Tibial nerve (tissue), 4 donors: ENCODE measurements around the gene ZG16B. TPM values are rescaled to one million over a fixed set of nuclear protein-coding genes. Genes with fewer than 3 reads are reported as not detected.

ENCODE experiments used
- DNase-seq, 2 donors: peaks; one replicate each; pipeline ENCODE4 v3.0.0-alpha.2; 2019; ENCODE audit warnings: low spot score in 2 of 2
- H3K27ac ChIP-seq, 4 donors: fragments of 200-600 bp; sonication (generic) in 3 of 4; one replicate each; pipeline ENCODE4 v1.5.1; 2017 to 2019; ENCODE audit warnings: mild to moderate bottlenecking in 1 of 4
- H3K27me3 ChIP-seq, 2 donors: fragments of 200-600 bp; sonication (generic) in 1 of 2; one replicate each; pipeline versions ENCODE4 v1.5.1 to v1.6.0; 2017 to 2019
- H3K36me3 ChIP-seq, 3 donors: fragments of 200-600 bp; sonication (generic); one replicate each; pipeline ENCODE4 v1.5.1; 2018 to 2019
- H3K4me1 ChIP-seq, 4 donors: fragments of 200-600 bp; sonication (generic) in 3 of 4; one replicate each; pipeline ENCODE4 v1.5.1; 2017 to 2019
- H3K4me3 ChIP-seq, 4 donors: fragments of 200-600 bp; sonication (generic) in 3 of 4; one replicate each; pipeline ENCODE4 v1.5.1; 2017 to 2019; ENCODE audit warnings: mild to moderate bottlenecking in 1 of 4, moderate library complexity in 1 of 4
- H3K9me3 ChIP-seq, 4 donors: fragments of 200-600 bp; sonication (generic) in 3 of 4; one replicate each; pipeline ENCODE4 v1.5.1; 2017 to 2019
- EP300 ChIP-seq, 2 donors: sonication (generic); formaldehyde crosslinking; IDR thresholded peaks; one replicate each; pipeline ENCODE4 v1.6.1; 2017; ENCODE audit warnings: antibody characterized with exemption in 2 of 2, mild to moderate bottlenecking in 1 of 2
- POLR2A ChIP-seq, 2 donors: fragments of 450-650 bp; IDR thresholded peaks; one replicate each; pipeline ENCODE4 v1.6.1; 2017; ENCODE audit warnings: antibody characterized with exemption in 2 of 2, mild to moderate bottlenecking in 2 of 2, moderate library complexity in 2 of 2
- WGBS, 2 donors: methylation state at CpG; one replicate each; pipeline ENCODE4 v1.1.5; 2018; 5-methylcytosine and 5-hydroxymethylcytosine counted together
- total RNA-seq, 4 donors: library from RNA; depleted of rRNA; stranded (reverse); fragments of >200 nt; gene quantifications; one replicate each; pipeline ENCODE4 v1.1.0, GENCODE V29; 2016
- TF ChIP-seq, protein P1 (sequence below), 5 experiments: fragments of 200-600 bp in 3 of 5; fragments of 450-650 bp in 2 of 5; sonication (generic) in 3 of 5; IDR thresholded peaks; one replicate each; pipeline ENCODE4 v1.5.1; 2016 to 2019; ENCODE audit warnings: antibody characterized with exemption in 5 of 5, mild to moderate bottlenecking in 3 of 5, moderate library complexity in 2 of 5

The ZG16B gene
- total RNA-seq, 4 donors from 2014 or later: not detected

DNA sequence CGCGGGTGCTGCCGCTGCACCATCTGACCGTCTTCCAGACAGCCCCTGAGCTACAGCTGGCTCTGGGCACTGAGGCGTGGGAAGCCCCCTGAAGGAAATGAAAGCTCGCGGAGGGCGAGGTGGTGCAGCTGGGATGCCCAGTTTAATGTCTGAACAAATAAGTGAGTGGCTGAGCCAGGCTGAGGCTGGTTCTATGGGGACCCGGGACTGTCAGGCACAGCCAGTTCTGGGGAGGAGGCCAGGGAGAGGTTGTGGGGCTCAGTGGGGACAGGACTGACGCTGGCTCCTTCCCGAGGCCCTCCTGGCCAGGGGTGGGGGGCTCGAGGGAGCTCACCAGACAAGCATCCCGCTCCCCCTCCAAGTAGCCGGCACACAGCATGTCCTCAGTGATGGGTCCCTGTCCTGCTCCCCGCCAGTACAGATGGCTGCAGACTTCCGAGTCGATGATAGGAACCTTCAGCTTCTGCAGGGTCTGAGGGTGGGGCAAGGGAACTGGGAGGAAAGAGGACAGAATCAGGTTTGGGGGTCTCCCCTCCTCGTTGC lies 23.5 kb downstream of the ZG16B start:
- no peak for DNase-seq
- H3K9me3 ChIP-seq: peaks cover 0 to 23% (median 1%) of the 10 kb centered on the region in 4 donors
- no peak overlapping the region for H3K4me3 ChIP-seq
- no peak overlapping the region for H3K27ac ChIP-seq
- peaks cover 0 to 7% (median 0%) of the 10 kb centered on the region in 4 donors for H3K4me1 ChIP-seq
- 79 to 85% methylated on average over 18 of the region's 18 CpGs for WGBS, 2 donors
- peaks cover 0 to 83% of the 10 kb centered on the region in 2 donors for H3K27me3 ChIP-seq
- H3K36me3 ChIP-seq: no peaks in the 10 kb centered on the region
- TF ChIP-seq EP300 (IDR thresholded peaks at IDR 0.05): no peak
- TF ChIP-seq POLR2A (IDR thresholded peaks at IDR 0.05): no peak
- TF ChIP-seq, protein P1, sequence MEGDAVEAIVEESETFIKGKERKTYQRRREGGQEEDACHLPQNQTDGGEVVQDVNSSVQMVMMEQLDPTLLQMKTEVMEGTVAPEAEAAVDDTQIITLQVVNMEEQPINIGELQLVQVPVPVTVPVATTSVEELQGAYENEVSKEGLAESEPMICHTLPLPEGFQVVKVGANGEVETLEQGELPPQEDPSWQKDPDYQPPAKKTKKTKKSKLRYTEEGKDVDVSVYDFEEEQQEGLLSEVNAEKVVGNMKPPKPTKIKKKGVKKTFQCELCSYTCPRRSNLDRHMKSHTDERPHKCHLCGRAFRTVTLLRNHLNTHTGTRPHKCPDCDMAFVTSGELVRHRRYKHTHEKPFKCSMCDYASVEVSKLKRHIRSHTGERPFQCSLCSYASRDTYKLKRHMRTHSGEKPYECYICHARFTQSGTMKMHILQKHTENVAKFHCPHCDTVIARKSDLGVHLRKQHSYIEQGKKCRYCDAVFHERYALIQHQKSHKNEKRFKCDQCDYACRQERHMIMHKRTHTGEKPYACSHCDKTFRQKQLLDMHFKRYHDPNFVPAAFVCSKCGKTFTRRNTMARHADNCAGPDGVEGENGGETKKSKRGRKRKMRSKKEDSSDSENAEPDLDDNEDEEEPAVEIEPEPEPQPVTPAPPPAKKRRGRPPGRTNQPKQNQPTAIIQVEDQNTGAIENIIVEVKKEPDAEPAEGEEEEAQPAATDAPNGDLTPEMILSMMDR (IDR thresholded peaks at IDR 0.05): no peak

GRCh38 chr16:2854700-2855309 lies 24.7 kb downstream of the ZG16B start:
- WGBS, 2 donors: 44 to 71% methylated on average over 5 of the region's 5 CpGs
- Histone ChIP-seq H3K4me3 (no peak overlapping the region), H3K4me1 (peaks cover 0 to 7% (median 0%) of the 10 kb centered on the region in 4 donors), H3K27me3 (peaks cover 0 to 81% of the 10 kb centered on the region in 2 donors), H3K9me3 (peaks cover 0 to 26% (median 1%) of the 10 kb centered on the region in 4 donors), H3K27ac (no peak overlapping the region), H3K36me3 (no peaks in the 10 kb centered on the region)
- DNase-seq: no peak
- TF ChIP-seq, protein P1 (IDR thresholded peaks at IDR 0.05): peak in 1 of 5 experiments; percentile 8
- TF ChIP-seq EP300 (IDR thresholded peaks at IDR 0.05) (no peak), POLR2A (IDR thresholded peaks at IDR 0.05) (no peak)

- DNase-seq: no peak
- peaks cover 0 to 34% (median 1%) of the 10 kb centered on the region in 4 donors for H3K9me3 ChIP-seq
- no peak overlapping the region for H3K4me3 ChIP-seq
- H3K27me3 ChIP-seq: peaks cover 0 to 81% of the 10 kb centered on the region in 2 donors
- WGBS, 2 donors: 80 to 82% methylated on average over 6 of the region's 6 CpGs
- no peak overlapping the region for H3K27ac ChIP-seq
- TF ChIP-seq, protein P1 (IDR thresholded peaks at IDR 0.05): no peak
- TF ChIP-seq POLR2A (IDR thresholded peaks at IDR 0.05) (no peak), EP300 (IDR thresholded peaks at IDR 0.05) (no peak)
- H3K4me1 ChIP-seq: peaks cover 0 to 7% (median 0%) of the 10 kb centered on the region in 4 donors
- H3K36me3 ChIP-seq: no peaks in the 10 kb centered on the region
These were observed 25.4 kb downstream of the ZG16B start for GRCh38 chr16:2855536-2855935.

- Histone ChIP-seq H3K9me3 (peaks cover 0 to 40% (median 1%) of the 10 kb centered on the region in 4 donors), H3K36me3 (no peaks in the 10 kb centered on the region), H3K27me3 (peaks cover 0 to 81% of the 10 kb centered on the region in 2 donors), H3K4me1 (peaks cover 0 to 7% (median 0%) of the 10 kb centered on the region in 4 donors), H3K4me3 (no peak overlapping the region), H3K27ac (no peak overlapping the region)
- 75 to 85% methylated on average over 13 to 14 of the region's 14 CpGs for WGBS, 2 donors
- no peak for TF ChIP-seq EP300 (IDR thresholded peaks at IDR 0.05)
- TF ChIP-seq, protein P1 (IDR thresholded peaks at IDR 0.05): no peak
- no peak for TF ChIP-seq POLR2A (IDR thresholded peaks at IDR 0.05)
- no peak for DNase-seq
These were observed 26.1 kb downstream of the ZG16B start for GRCh38 chr16:2856061-2856670.
